ENCODE results near the gene RGS10. TPM values are rescaled to one million over a fixed set of nuclear protein-coding genes. Genes with fewer than 3 reads are reported as not detected.

The RGS10 gene
- total and polyA plus RNA-seq, 2 of the 8 experiments (the other 6 are each of a cell fraction or from before 2014, with no cell fraction given) = 5.5 to 13.1 TPM

- no peak overlapping the region for H4K8ac ChIP-seq (ENCODE audit: extremely low read depth, insufficient read depth, low read length)
These were observed 40.8 kb downstream of the RGS10 start for GRCh38 chr10:119501690-119502089.

More at GRCh38 chr10:119501690-119502089, 40.8 kb downstream of the RGS10 start:
- no peak overlapping the region for H3K4me2 ChIP-seq (ENCODE audit: insufficient read depth in 1 of 2, low read depth in 2 of 2, low read length in 2 of 2)
- CTCF ChIA-PET (ENCODE audit: partially characterized antibody) = no interaction called here
- TF ChIP-seq CBX5 (IDR thresholded peaks at IDR 0.05; ENCODE audit: low read depth, low read length) (no peak), RNF2 (IDR thresholded peaks at IDR 0.05; ENCODE audit: borderline replicate concordance, low read depth, low read length, missing control alignments, poor library complexity, severe bottlenecking) (no peak), TCF12 (IDR thresholded peaks at IDR 0.05; ENCODE audit: low read depth, low read length) (no peak), BRCA1 (IDR thresholded peaks at IDR 0.05; ENCODE audit: low read depth, low read length) (no peak), RXRA (IDR thresholded peaks at IDR 0.05; ENCODE audit: insufficient read depth, low read depth, low read length) (no peak), TEAD4 (IDR thresholded peaks at IDR 0.05; ENCODE audit: low read depth, low read length) (no peak), CHD1 (IDR thresholded peaks at IDR 0.05; ENCODE audit: low read depth, low read length) (no peak), NRF1 (IDR thresholded peaks at IDR 0.05; ENCODE audit: low read depth, low read length) (no peak), POLR2A (IDR thresholded peaks at IDR 0.05; ENCODE audit: control extremely low read depth in 1 of 2, low read depth in 2 of 2, low read length in 2 of 2) (no peak), SIRT6 (IDR thresholded peaks at IDR 0.05; ENCODE audit: low read length) (no peak), SRF (IDR thresholded peaks at IDR 0.05; ENCODE audit: low read depth, low read length) (no peak), GTF2F1 (IDR thresholded peaks at IDR 0.05; ENCODE audit: borderline replicate concordance, low read depth, low read length) (no peak), SP4 (IDR thresholded peaks at IDR 0.05; ENCODE audit: low read length) (no peak), CHD2 (IDR thresholded peaks at IDR 0.05; ENCODE audit: low read length) (no peak), RBBP5 (IDR thresholded peaks at IDR 0.05; ENCODE audit: borderline replicate concordance, low read depth, low read length) (no peak), TAF7 (optimal IDR thresholded peaks at IDR 0.05; ENCODE audit: borderline replicate concordance, low read depth, low read length) (no peak)
- H3K9ac ChIP-seq (replicated peaks in 1 of 4; ENCODE audit: extremely low read depth in 1 of 4, low read depth in 3 of 4, low read length in 3 of 4) = no peak overlapping the region
- no peak overlapping the region for H3K18ac ChIP-seq (ENCODE audit: extremely low read depth, low read length)
- H3K36me3 ChIP-seq (ENCODE audit: control insufficient read depth in 2 of 4, insufficient read depth in 4 of 4, low read length in 3 of 4) = no peaks in the 10 kb centered on the region
- H2BK20ac ChIP-seq (ENCODE audit: low read length) = no peak overlapping the region
- no peak overlapping the region for H3K14ac ChIP-seq (ENCODE audit: insufficient read length)
- no peak overlapping the region for H2BK15ac ChIP-seq (ENCODE audit: low read length)
- no peak overlapping the region for H2AFZ ChIP-seq (ENCODE audit: low read length)
- no peak overlapping the region for H2BK120ac ChIP-seq (replicated peaks; ENCODE audit: low read depth, low read length)
- no peaks in the 10 kb centered on the region for H4K20me1 ChIP-seq (replicated peaks in 1 of 2; ENCODE audit: control insufficient read depth in 1 of 2, insufficient read depth in 2 of 2, low read length in 2 of 2)
- H4K91ac ChIP-seq (replicated peaks; ENCODE audit: insufficient read length, low read length) = no peak overlapping the region
- DNase-seq (ENCODE audit: low read depth in 1 of 2, low spot score in 2 of 2) = no peak
- H2BK5ac ChIP-seq (ENCODE audit: low read depth, low read length) = no peak overlapping the region
- no peak for FAIRE-seq
- H3K4ac ChIP-seq (replicated peaks; ENCODE audit: insufficient read length, low read depth, low read length) = no peak overlapping the region
- H3K79me2 ChIP-seq (ENCODE audit: control insufficient read depth in 1 of 2, insufficient read depth in 2 of 2, low read length in 2 of 2) = no peaks in the 10 kb centered on the region
- POLR2A ChIA-PET (ENCODE audit: partially characterized antibody) = no interaction called here
- H3K23ac ChIP-seq (ENCODE audit: insufficient read length) = no peak overlapping the region
- no peaks in the 10 kb centered on the region for H3K9me3 ChIP-seq (ENCODE audit: insufficient read depth in 2 of 2, low read depth in 1 of 2, low read length in 1 of 2)
- no peak overlapping the region for H4K5ac ChIP-seq (ENCODE audit: insufficient read length, low read depth, low read length)
- H3K4me3 ChIP-seq (ENCODE audit: extremely low read depth in 1 of 4, insufficient read depth in 2 of 4, low read depth in 3 of 4, low read length in 4 of 4) = no peak overlapping the region
- H3K23me2 ChIP-seq (ENCODE audit: low read depth, low read length) = no peaks in the 10 kb centered on the region
- H3K4me1 ChIP-seq (replicated peaks in 1 of 4; ENCODE audit: control insufficient read depth in 3 of 4, insufficient read depth in 4 of 4, low read length in 3 of 4) = no peaks in the 10 kb centered on the region; a peak in 2 of 7 replicates
- no peak overlapping the region for H3K56ac ChIP-seq (replicated peaks; ENCODE audit: insufficient read length, low read depth, low read length)
- 90% methylated on average over 2 of the region's 2 CpGs; no CpG with 5 or more reads in 1 of the 2 experiments for WGBS, 2 experiments (ENCODE audit: extremely low coverage in 1 of 2, insufficient coverage in 1 of 2, insufficient read length in 1 of 2, insufficient replicate concordance in 2 of 2, low coverage in 1 of 2, low lambda C conversion rate in 2 of 2, missing lambda C conversion rate in 1 of 2)
- H2AK5ac ChIP-seq (ENCODE audit: low read depth, low read length) = no peak overlapping the region
- no peaks in the 10 kb centered on the region; a peak in 2 of 7 replicates for H3K27me3 ChIP-seq (replicated peaks in 1 of 4; ENCODE audit: control insufficient read depth in 3 of 4, extremely low read depth in 1 of 4, insufficient read depth in 3 of 4, low read length in 3 of 4)
- no peaks in the 10 kb centered on the region for H3K79me1 ChIP-seq (ENCODE audit: low read depth, low read length)
- H3K27ac ChIP-seq (ENCODE audit: low read depth, low read length) = no peak overlapping the region
- H2BK12ac ChIP-seq (ENCODE audit: low read depth, low read length) = no peak overlapping the region

Measured in H1 (cell line).